ENCODE results near the gene BSN. TPM values are rescaled to one million over a fixed set of nuclear protein-coding genes. Genes with fewer than 3 reads are reported as not detected.

The BSN gene
- polyA plus RNA-seq, 2 of the 4 experiments (the other 2 are of a cell fraction), result 0.04 to 0.08 TPM

DNA sequence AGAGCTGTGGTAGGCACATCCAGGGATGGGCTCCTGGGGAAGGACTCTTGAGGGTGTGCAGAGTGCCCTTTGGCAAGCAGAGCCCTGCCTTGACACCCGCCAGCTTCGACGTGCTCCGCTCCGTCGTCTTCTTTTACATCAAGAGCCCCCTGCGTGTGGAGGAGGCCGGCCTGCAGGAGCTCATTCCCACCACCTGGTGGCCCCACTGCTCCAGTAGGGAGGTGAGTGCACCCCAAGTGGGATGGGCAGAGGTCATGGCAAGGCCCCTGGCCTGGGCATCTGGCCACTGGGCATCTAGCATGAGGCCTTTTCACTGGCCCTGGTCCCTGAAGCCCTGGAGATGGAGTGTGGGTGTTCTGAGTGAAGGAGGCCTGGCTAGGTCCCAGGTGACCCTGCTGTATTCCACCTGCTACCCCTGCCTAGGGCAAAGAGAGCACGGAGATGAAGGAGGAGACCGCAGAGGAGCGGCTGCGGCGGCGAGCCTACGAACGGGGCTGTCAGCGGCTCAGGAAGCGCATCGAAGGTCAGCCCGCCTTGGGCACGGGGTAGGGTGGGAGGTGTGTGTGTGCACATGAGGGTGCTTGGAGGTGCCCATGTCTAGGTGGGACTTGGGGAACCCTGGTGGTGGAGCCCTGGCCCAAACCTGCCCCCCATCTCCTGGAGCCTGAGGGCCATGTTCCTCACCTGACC, 147.3 kb downstream of the BSN start:
- Histone ChIP-seq H3K27ac (no peak overlapping the region), H3K4me3 (no peak overlapping the region), H3K4me2 (no peak overlapping the region), H3K9me3 (no peaks in the 10 kb centered on the region), H3K4me1 (no peaks in the 10 kb centered on the region)
- ATAC-seq, result peak in 1 of 2 experiments; percentile 60; a peak in 3 of 6 replicates
- FAIRE-seq, result no peak
- TF ChIP-seq KDM1A (IDR thresholded peaks at IDR 0.05; ENCODE audit: low read depth) (no peak), FOSB (CRISPR knock-in tag; IDR thresholded peaks at IDR 0.05) (no peak), EP300 (IDR thresholded peaks at IDR 0.05) (no peak)
- TF ChIP-seq, protein P1, sequence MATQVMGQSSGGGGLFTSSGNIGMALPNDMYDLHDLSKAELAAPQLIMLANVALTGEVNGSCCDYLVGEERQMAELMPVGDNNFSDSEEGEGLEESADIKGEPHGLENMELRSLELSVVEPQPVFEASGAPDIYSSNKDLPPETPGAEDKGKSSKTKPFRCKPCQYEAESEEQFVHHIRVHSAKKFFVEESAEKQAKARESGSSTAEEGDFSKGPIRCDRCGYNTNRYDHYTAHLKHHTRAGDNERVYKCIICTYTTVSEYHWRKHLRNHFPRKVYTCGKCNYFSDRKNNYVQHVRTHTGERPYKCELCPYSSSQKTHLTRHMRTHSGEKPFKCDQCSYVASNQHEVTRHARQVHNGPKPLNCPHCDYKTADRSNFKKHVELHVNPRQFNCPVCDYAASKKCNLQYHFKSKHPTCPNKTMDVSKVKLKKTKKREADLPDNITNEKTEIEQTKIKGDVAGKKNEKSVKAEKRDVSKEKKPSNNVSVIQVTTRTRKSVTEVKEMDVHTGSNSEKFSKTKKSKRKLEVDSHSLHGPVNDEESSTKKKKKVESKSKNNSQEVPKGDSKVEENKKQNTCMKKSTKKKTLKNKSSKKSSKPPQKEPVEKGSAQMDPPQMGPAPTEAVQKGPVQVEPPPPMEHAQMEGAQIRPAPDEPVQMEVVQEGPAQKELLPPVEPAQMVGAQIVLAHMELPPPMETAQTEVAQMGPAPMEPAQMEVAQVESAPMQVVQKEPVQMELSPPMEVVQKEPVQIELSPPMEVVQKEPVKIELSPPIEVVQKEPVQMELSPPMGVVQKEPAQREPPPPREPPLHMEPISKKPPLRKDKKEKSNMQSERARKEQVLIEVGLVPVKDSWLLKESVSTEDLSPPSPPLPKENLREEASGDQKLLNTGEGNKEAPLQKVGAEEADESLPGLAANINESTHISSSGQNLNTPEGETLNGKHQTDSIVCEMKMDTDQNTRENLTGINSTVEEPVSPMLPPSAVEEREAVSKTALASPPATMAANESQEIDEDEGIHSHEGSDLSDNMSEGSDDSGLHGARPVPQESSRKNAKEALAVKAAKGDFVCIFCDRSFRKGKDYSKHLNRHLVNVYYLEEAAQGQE (IDR thresholded peaks at IDR 0.05), result no peak
- no peak for DNase-seq (ENCODE audit: low read depth in 1 of 2, low spot score in 1 of 2)
- POLR2A ChIA-PET, result no interaction called here
- CTCF ChIA-PET, result interaction anchor here (0.5 to 5.0 kb wide), 15 partner anchors 10 to 205 kb away, joined by 3 to 44 read pairs (median 5); partner anchors contain the start of gene AMIGO3
- WGBS (ENCODE audit: missing lambda C conversion rate), result 87% methylated on average over 21 of the region's 21 CpGs

DNA sequence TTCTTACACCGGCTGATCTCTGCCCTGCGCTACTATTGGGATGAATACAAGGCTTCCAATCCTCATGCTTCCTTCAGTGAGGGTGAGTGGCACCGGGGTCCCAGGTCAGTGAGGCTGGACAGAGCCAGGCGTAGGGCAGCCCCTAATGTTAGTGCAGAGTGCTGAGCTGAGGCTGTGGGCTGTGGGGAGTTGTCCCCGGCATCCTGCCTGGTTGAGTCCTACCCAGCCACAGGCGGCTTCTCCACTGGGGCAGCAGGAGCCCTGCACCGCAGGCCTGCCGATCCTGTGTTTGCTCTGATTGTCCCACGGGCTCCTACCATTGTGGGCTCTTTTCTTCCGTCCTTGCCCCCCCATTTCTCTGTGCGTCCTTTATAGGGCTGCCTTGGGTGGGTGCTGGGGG, 148.4 kb downstream of the BSN start:
- Histone ChIP-seq H3K9me3 (no peaks in the 10 kb centered on the region), H3K4me2 (no peak overlapping the region), H3K27ac (no peak overlapping the region), H3K4me1 (no peaks in the 10 kb centered on the region), H3K4me3 (no peak overlapping the region)
- FAIRE-seq, result no peak
- WGBS (ENCODE audit: missing lambda C conversion rate), result 65% methylated on average over 8 of the region's 11 CpGs
- TF ChIP-seq TFCP2L1 (CRISPR knock-in tag; IDR thresholded peaks at IDR 0.05) (no peak), HOXA7 (CRISPR knock-in tag; IDR thresholded peaks at IDR 0.05) (no peak), ESRRA (IDR thresholded peaks at IDR 0.05; ENCODE audit: borderline replicate concordance, low read length) (no peak), ZFP36 (IDR thresholded peaks at IDR 0.05; ENCODE audit: borderline replicate concordance, partially characterized antibody) (no peak), RNF2 (IDR thresholded peaks at IDR 0.05; ENCODE audit: borderline replicate concordance, low read depth) (no peak), EP300 (IDR thresholded peaks at IDR 0.05) (no peak), ZSCAN20 (CRISPR knock-in tag; IDR thresholded peaks at IDR 0.05) (no peak), FOSL2 (IDR thresholded peaks at IDR 0.05) (no peak), FOSL2 (CRISPR knock-in tag; IDR thresholded peaks at IDR 0.05) (no peak), RAD21 (conservative IDR thresholded peaks at IDR 0.05 in 1 of 2, IDR thresholded peaks at IDR 0.05 in 1 of 2) (no peak), CBX8 (IDR thresholded peaks at IDR 0.05) (no peak), FOXS1 (CRISPR knock-in tag; IDR thresholded peaks at IDR 0.05) (no peak), CEBPB (IDR thresholded peaks at IDR 0.05) (no peak), HEYL (CRISPR knock-in tag; IDR thresholded peaks at IDR 0.05) (no peak), KDM5A (IDR thresholded peaks at IDR 0.05) (no peak), HOXB13 (CRISPR knock-in tag; IDR thresholded peaks at IDR 0.05; ENCODE audit: low read depth) (no peak), EHMT2 (IDR thresholded peaks at IDR 0.05; ENCODE audit: low read depth) (no peak), KDM1A (IDR thresholded peaks at IDR 0.05; ENCODE audit: low read depth) (no peak)
- TF ChIP-seq, protein P2, sequence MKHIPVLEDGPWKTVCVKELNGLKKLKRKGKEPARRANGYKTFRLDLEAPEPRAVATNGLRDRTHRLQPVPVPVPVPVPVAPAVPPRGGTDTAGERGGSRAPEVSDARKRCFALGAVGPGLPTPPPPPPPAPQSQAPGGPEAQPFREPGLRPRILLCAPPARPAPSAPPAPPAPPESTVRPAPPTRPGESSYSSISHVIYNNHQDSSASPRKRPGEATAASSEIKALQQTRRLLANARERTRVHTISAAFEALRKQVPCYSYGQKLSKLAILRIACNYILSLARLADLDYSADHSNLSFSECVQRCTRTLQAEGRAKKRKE (CRISPR knock-in tag; IDR thresholded peaks at IDR 0.05; ENCODE audit: low read depth), result no peak
- no peak for ATAC-seq
- CTCF ChIA-PET, result interaction anchor here (0.5 to 5.0 kb wide), 13 partner anchors 9 to 227 kb away, joined by 3 to 44 read pairs (median 5); partner anchors contain the start of genes AMIGO3 and MON1A
- DNase-seq (ENCODE audit: low read depth in 1 of 2, low spot score in 1 of 2), result no peak
- POLR2A ChIA-PET, result no interaction called here
